ENCODE data around the gene TPSAB1. TPM values are rescaled to one million over a fixed set of nuclear protein-coding genes. Genes with fewer than 3 reads are reported as not detected.

TPSAB1 gene
- total and polyA plus RNA-seq, 10 of the 15 experiments (the other 5 are each of a cell fraction or from before 2014, with no cell fraction given) = 0.06 TPM; not detected in 9

GRCh38 chr16:1244881-1245280 is 4.4 kb downstream of the TPSAB1 start:
- DNase-seq (ENCODE audit: low read depth, low spot score) (no peak), ATAC-seq (no peak), FAIRE-seq (no peak)
- Histone ChIP-seq H3K9ac (ENCODE audit: control insufficient read depth, insufficient read depth, low read length) (no peak overlapping the region), H4K20me1 (ENCODE audit: control insufficient read depth, insufficient read depth) (no peaks in the 10 kb centered on the region), H3K27ac (ENCODE audit: control insufficient read depth, insufficient read depth) (no peak overlapping the region), H3K36me3 (ENCODE audit: control insufficient read depth in 2 of 2, insufficient read depth in 2 of 2, low read length in 1 of 2) (no peaks in the 10 kb centered on the region), H3K9me3 (replicated peaks; ENCODE audit: control insufficient read depth, insufficient read depth, low read length) (no peaks in the 10 kb centered on the region), H3K4me3 (no peak overlapping the region), H3K27me3 (replicated peaks in 1 of 2; ENCODE audit: control insufficient read depth in 2 of 2, insufficient read depth in 2 of 2, low read length in 1 of 2) (no peaks in the 10 kb centered on the region), H2AFZ (ENCODE audit: control insufficient read depth, low read depth, low read length) (no peak overlapping the region), H3K79me2 (ENCODE audit: control insufficient read depth, insufficient read depth, low read length) (no peaks in the 10 kb centered on the region), H3K4me1 (ENCODE audit: control insufficient read depth, insufficient read depth, low read length) (no peaks in the 10 kb centered on the region), H3K4me2 (ENCODE audit: control insufficient read depth, insufficient read depth) (no peak overlapping the region)
- SMC1A ChIA-PET (ENCODE audit: uncharacterized antibody, unreplicated experiment) = no interaction called here
- POLR2A ChIA-PET = no interaction called here
- in situ Hi-C loops (cut with MboI) (no loop called here), intact Hi-C loops (cut with micrococcal nuclease; ENCODE audit: unreplicated experiment) (no loop called here)
- WGBS (ENCODE audit: insufficient coverage, insufficient replicate concordance, low lambda C conversion rate, missing lambda C conversion rate) = 32% methylated on average over 11 of the region's 12 CpGs
- RAD21 ChIA-PET (ENCODE audit: unreplicated experiment) = no interaction called here
- BruUV-seq (replicated peaks) = no TSS peak
- CTCF ChIA-PET = no interaction called here
- TF ChIP-seq PAX5 (IDR thresholded peaks at IDR 0.05; ENCODE audit: borderline replicate concordance, low read depth, low read length) (no peak), ASH2L (IDR thresholded peaks at IDR 0.05; ENCODE audit: borderline replicate concordance, low read depth) (no peak), HSF1 (IDR thresholded peaks at IDR 0.05; ENCODE audit: low read depth, low read length) (no peak), RUNX3 (IDR thresholded peaks at IDR 0.05; ENCODE audit: low read length) (no peak), HDAC6 (IDR thresholded peaks at IDR 0.05; ENCODE audit: unreplicated experiment) (no peak), ZNF207 (IDR thresholded peaks at IDR 0.05; ENCODE audit: borderline replicate concordance) (no peak), E2F8 (IDR thresholded peaks at IDR 0.05; ENCODE audit: low read depth, partially characterized antibody) (no peak), YBX1 (IDR thresholded peaks at IDR 0.05) (no peak), SMC3 (IDR thresholded peaks at IDR 0.05; ENCODE audit: borderline replicate concordance, low read length) (no peak), PAX8 (IDR thresholded peaks at IDR 0.05) (no peak), YY1 (IDR thresholded peaks at IDR 0.05; ENCODE audit: low read depth, low read length) (no peak), HDGF (IDR thresholded peaks at IDR 0.05) (no peak), JUND (IDR thresholded peaks at IDR 0.05; ENCODE audit: low read depth, low read length) (no peak), LARP7 (IDR thresholded peaks at IDR 0.05) (no peak), MTA2 (IDR thresholded peaks at IDR 0.05; ENCODE audit: low read depth) (no peak), E2F4 (IDR thresholded peaks at IDR 0.05; ENCODE audit: low read depth, low read length) (no peak), CBX3 (IDR thresholded peaks at IDR 0.05; ENCODE audit: borderline replicate concordance, low read depth) (no peak), CHD1 (IDR thresholded peaks at IDR 0.05; ENCODE audit: low read depth, low read length) (no peak), BMI1 (IDR thresholded peaks at IDR 0.05; ENCODE audit: borderline replicate concordance) (no peak)

All from GM12878 (cell line).